ENCODE measurements around the gene CROCC2.

The CROCC2 gene

GRCh38 chr2:240926516-240927389, 20.6 kb downstream of the CROCC2 start:
- TF ChIP-seq CTCF (IDR thresholded peaks at IDR 0.05), result no peak

DNA sequence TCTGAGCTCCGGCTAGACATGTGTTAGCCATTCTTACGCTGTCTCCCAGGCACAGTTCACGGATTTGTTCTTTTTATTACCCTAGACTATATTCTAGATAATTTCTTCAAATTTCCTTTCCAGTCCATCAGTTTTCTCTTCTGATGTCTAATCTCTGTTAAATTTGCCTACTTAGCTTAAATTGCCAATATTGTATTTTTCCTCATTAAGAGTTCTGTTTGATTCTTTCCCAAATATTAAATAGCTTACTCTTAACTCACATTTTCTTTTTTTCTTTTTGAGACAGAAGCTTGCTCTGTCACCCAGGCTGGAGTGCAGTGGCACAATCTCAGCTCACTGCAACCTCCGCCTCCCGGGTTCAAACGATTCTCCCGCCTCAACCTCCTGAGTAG, 21.2 kb downstream of the CROCC2 start:
- no peak for TF ChIP-seq CTCF (IDR thresholded peaks at IDR 0.05)

DNA sequence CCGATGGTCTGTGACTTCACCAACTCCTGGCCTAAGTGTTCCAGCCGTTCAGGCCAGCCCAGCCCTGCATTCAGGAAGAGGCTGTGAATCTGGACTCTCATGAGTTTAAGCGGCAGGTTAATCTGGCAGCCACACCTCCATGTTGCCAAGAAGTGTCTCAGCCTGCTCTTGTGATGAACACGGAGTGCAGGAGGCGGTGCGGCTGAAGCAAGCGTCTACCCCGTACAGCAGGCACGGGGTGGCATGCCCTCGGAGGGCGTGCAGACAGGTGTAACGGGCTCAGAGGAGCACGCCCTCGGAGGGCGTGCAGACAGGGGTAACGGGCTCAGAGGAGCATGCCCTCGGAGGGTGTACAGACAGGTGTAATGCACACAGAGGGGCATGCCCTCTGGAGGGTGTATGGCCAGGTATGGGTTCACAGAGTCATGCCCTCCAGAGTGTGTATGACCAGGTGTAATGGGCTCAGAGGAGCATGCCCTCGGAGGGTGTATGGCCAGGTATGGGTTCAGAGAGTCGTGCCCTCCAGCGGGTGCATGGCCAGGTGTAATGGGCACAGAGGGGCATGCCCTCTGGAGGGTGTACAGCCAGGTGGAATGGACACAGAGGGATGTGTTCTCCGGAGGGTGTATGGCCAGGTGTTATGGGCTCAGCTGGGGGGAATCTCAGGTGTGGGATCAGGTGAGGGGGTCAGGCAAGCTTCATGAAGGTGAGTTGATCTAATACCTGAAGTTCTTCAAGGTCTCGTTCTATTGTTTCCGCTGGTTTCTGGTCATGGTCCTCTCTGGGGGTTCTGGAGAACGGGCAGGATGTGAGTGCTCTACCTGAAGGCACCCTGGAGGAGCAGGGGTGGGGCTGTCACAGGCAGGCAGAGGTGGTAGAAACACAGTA, 22.6 kb downstream of the CROCC2 start:
- TF ChIP-seq CTCF (IDR thresholded peaks at IDR 0.05), result no peak

DNA sequence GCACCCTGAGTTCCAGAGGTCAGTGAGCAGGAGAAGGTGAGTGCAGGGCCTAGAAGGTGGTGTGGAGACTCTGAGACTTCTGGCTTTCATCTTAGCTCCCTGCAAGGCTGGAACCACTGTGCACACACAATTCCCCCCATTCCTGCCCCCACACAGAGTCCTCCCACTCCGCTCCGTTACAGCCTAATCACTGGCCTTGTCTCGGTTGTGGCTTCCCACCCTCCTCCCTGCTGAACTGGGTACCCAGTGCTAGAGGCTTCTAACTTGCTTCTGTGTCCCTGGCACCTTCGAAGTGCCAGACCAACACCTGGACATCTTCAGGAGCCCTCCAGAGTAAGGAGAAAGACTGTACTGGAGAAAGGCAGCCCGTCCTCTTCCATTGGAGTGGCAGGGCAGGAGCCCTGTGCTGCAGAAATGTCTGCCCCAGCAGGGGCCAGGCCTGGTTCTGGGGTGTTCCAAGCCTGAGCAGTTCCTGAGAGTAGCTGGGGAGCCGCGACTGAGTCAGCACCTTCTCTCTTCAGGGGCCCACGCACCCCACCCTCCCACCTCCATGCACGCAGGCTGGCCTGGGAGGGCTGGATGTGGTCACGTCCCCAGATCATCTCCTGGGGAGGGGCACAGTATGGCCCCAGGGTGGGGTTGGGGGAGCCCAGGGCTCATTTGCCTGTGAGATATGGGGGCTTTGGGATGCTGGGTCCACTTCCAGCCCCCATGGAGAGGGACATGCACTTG, 23.4 kb downstream of the CROCC2 start:
- TF ChIP-seq CTCF (IDR thresholded peaks at IDR 0.05), result no peak

DNA sequence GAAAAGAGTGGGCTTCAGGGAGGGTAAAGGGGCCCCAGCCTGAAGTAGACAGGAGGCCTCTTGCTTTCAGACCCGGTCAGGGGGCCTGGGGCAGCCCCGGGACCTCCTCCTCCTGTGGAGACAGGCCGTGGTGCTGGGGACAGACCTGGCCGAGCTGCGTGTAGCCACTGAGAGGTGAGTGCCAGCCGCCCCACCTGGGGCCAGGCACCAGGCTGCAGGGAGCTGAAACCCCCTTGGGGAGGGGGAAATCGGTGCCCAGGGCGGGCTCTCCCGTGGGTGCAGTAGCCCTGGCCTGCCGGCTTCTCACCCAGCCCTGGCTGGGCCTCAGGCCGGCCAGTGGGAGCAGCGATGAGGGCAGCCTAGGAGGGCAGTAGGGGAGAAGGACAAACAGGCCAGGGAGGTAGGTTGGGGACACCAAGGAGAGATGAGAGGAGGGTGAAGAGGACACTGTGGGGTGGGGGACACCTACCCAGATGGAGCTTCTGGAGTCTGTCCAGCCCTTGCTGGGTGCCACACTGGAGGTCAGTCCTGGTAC, 24.0 kb downstream of the CROCC2 start:
- no peak for TF ChIP-seq CTCF (IDR thresholded peaks at IDR 0.05)

GRCh38 chr2:240930631-240931318, 24.6 kb downstream of the CROCC2 start:
- no peak for TF ChIP-seq CTCF (IDR thresholded peaks at IDR 0.05)

Data from LNCAP (cell line).